IMR-90 (cell line): ENCODE results near the gene CLIC5.

ENCODE experiments used
- CEBPB ChIP-seq: IDR thresholded peaks from 2 replicates; pipeline ENCODE4 v1.6.1; 2012; ENCODE audit warnings: low read depth, low read length, improper control_type of control experiment
- CTCF ChIP-seq: conservative IDR thresholded peaks from 2 replicates; pipeline ENCODE4 v1.5.1; 2012; ENCODE audit warnings: mild to moderate bottlenecking, low read depth, low read length, improper control_type of control experiment
- MXI1 ChIP-seq: IDR thresholded peaks from 2 replicates; pipeline ENCODE4 v1.6.1; 2012; ENCODE audit warnings: low read depth, mild to moderate bottlenecking, low read length, moderate library complexity, borderline replicate concordance
- POLR2A ChIP-seq: IDR thresholded peaks from 2 replicates; pipeline ENCODE4 v1.6.1; 2012; ENCODE audit warnings: mild to moderate bottlenecking, low read depth, low read length
- RAD21 ChIP-seq: IDR thresholded peaks from 2 replicates; pipeline ENCODE4 v1.6.1; 2012; ENCODE audit warnings: low read length, improper control_type of control experiment
- RCOR1 ChIP-seq: IDR thresholded peaks from 2 replicates; pipeline ENCODE4 v1.6.1; 2012; ENCODE audit warnings: mild to moderate bottlenecking, low read length, improper control_type of control experiment; ENCODE audit not compliant: insufficient replicate concordance
- RFX5 ChIP-seq: IDR thresholded peaks from 2 replicates; pipeline ENCODE4 v1.8.0; 2012; ENCODE audit warnings: low read depth, mild to moderate bottlenecking, low read length, moderate library complexity
- SMC3 ChIP-seq: fragments of 150-350 bp; IDR thresholded peaks from 2 replicates; pipeline ENCODE4 v1.6.1; 2016; ENCODE audit warnings: low read depth, mild to moderate bottlenecking, antibody characterized with exemption, low read length, moderate library complexity

DNA sequence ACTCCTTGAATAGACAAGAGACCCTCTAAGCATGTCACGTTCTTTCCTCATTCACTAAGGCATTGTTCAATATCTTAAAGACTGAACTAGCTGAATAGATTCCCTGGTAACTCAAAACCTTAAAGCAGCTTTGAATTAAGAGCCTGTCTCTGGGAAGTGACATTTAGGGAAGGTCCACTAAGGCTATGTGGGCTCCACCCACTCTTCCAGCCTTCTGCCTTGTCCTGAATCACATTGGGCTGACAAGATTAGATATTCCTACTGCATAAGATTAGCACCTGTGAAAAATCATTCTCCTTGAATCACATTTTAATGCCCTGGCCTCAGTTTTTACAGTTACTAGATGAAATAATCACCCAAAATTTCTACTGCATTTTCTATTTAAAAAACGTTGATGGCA, 36.3 kb downstream of the CLIC5 start:
- TF ChIP-seq RFX5 (no peak), CTCF (no peak), POLR2A (no peak), MXI1 (no peak), RCOR1 (no peak), RAD21 (no peak), CEBPB (no peak), SMC3 (no peak)
